Gastrocnemius medialis (tissue), 4 donors: ENCODE data around the gene LPO.

ENCODE experiments used
- CTCF ChIP-seq, 5 experiments: fragments of 450-650 bp in 3 of 5; fragments of 200-600 bp in 2 of 5; sonication (generic) in 2 of 5; IDR thresholded peaks in 4 of 5; conservative IDR thresholded peaks in 1 of 5; 1 replicate in 4 of 5; 2 replicates in 1 of 5; pipeline ENCODE4 v1.5.1; 2016 to 2019; ENCODE audit warnings: antibody characterized with exemption in 5 of 5, mild to moderate bottlenecking in 3 of 5, moderate library complexity in 3 of 5
- POLR2A ChIP-seq, 2 donors: fragments of 450-650 bp; IDR thresholded peaks; one replicate each; pipeline ENCODE4 v1.6.1; 2017; ENCODE audit warnings: antibody characterized with exemption in 2 of 2, mild to moderate bottlenecking in 2 of 2, moderate library complexity in 2 of 2

- TF ChIP-seq CTCF (IDR thresholded peaks at IDR 0.05 in 4 of 5, conservative IDR thresholded peaks at IDR 0.05 in 1 of 5) (no peak), POLR2A (IDR thresholded peaks at IDR 0.05) (no peak)
Measured at GRCh38 chr17:58305626-58306025, 67.2 kb downstream of the LPO start.
